ENCODE measurements around the gene ADAMTSL5. TPM values are rescaled to one million over a fixed set of nuclear protein-coding genes. Genes with fewer than 3 reads are reported as not detected.
A peak's percentile ranks its signal among the peaks of the same experiment; 100 is the strongest.

Gene ADAMTSL5
- polyA plus RNA-seq, 1 donor from 2014 or later: not detected

GRCh38 chr19:1491114-1491848 is 21.5 kb downstream of the ADAMTSL5 start, which contains the start of gene REEP6 (continued):
- TF ChIP-seq EZH2 (IDR thresholded peaks at IDR 0.05; ENCODE audit: borderline replicate concordance, insufficient read depth, low read length, poor library complexity, severe bottlenecking): no peak

- TF ChIP-seq EZH2 (IDR thresholded peaks at IDR 0.05; ENCODE audit: borderline replicate concordance, insufficient read depth, low read length, poor library complexity, severe bottlenecking): no peak
- TF ChIP-seq CTCF (IDR thresholded peaks at IDR 0.05; ENCODE audit: poor library complexity, severe bottlenecking): no peak
- TF ChIP-seq POLR2AphosphoS5 (IDR thresholded peaks at IDR 0.05): peak; percentile 69
- peak; percentile 55 for TF ChIP-seq REST (IDR thresholded peaks at IDR 0.05; ENCODE audit: borderline replicate concordance)
- TF ChIP-seq EP300 (conservative IDR thresholded peaks at IDR 0.05; ENCODE audit: poor library complexity, severe bottlenecking): peak; percentile 48
- peak; percentile 57 for TF ChIP-seq TAF1 (IDR thresholded peaks at IDR 0.05; ENCODE audit: low read depth)
- no peak for TF ChIP-seq RAD21 (conservative IDR thresholded peaks at IDR 0.05)
- TF ChIP-seq MXI1 (conservative IDR thresholded peaks at IDR 0.05; ENCODE audit: poor library complexity, severe bottlenecking): peak; percentile 80
- TF ChIP-seq SMC3 (conservative IDR thresholded peaks at IDR 0.05; ENCODE audit: poor library complexity): peak; percentile 29
- Histone ChIP-seq H3K79me2 (replicated peaks; ENCODE audit: insufficient read depth, low read length) (no peaks in the 10 kb centered on the region), H3K27ac (ENCODE audit: low read length) (peak within 1 kb of the TSS; percentile 80), H3F3A (ENCODE audit: insufficient read depth, low read length, poor library complexity, severe bottlenecking) (no peaks in the 10 kb centered on the region), H3K9me2 (ENCODE audit: insufficient read depth, low read length) (no peaks in the 10 kb centered on the region), H3K4me2 (ENCODE audit: low read length) (peak within 1 kb of the TSS; percentile 35), H3K9me3 (ENCODE audit: low read length) (no peaks in the 10 kb centered on the region), H3K4me3 (ENCODE audit: low read length) (peak within 1 kb of the TSS; percentile 78), H4K20me1 (ENCODE audit: insufficient read depth) (no peaks in the 10 kb centered on the region), H3K36me3 (ENCODE audit: insufficient read depth, low read length) (no peaks in the 10 kb centered on the region), H3K27me3 (ENCODE audit: insufficient read depth, low read depth, low read length) (peaks cover 4% of the 10 kb centered on the region), H3K9ac (ENCODE audit: low read length) (peak within 1 kb of the TSS; percentile 77), H2AFZ (ENCODE audit: low read depth, low read length) (peak within 1 kb of the TSS; percentile 42)
Measured at GRCh38 chr19:1490311-1491113, 22.3 kb downstream of the ADAMTSL5 start, which contains the start of gene PCSK4. PCSK4 (minus strand) TSS chr19:1490350; CDS start chr19:1490346, 4 bp downstream.

Measured in neural cell (in vitro differentiated cells).